Measurements from ENCODE around the gene ABCD2.
"Not testable (repeated sequence)": the region's sequence is repeated elsewhere in the genome, so short reads cannot be mapped to it uniquely, and the experiment has no call there.

Gene ABCD2

DNA sequence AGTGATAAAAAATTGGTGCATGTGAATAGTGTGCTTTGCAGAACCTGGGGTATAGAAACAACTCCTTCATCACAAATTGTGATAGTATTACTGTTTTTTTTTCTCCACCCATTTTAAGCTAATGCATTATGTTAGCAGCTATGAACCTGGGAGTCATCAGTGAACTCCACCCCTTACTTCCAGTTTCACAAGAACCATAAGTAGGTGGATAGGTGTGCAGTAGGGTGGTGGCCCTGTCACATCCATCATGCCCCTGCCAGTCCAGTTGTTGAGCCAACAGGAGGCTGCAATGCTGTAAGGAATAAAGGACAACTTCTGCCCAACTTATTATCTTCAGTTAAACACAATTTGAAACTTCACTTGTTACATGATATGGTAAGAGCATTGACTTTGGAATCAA, 85.7 kb downstream of the ABCD2 start:
- DNase-seq (ENCODE audit: low read depth), result no peak

DNA sequence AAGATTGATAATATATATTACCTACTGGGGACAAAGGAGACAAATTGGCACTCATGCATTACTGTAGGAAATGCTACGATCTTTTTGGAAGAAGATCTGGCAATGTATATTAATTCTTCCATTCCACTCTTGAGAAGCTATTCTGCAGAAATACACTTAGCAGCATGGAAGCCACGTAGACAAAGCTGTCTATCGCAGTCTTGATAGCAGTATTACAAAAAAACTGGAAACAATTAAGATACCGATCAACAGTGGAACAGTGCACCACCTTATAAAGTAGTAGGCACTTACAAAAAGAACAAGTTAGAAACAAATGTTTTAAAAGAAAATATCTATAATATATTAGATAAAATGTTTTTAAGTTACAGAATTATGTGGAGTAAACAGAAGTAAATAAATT, 87.2 kb downstream of the ABCD2 start:
- no peak for DNase-seq (ENCODE audit: low read depth)

DNA sequence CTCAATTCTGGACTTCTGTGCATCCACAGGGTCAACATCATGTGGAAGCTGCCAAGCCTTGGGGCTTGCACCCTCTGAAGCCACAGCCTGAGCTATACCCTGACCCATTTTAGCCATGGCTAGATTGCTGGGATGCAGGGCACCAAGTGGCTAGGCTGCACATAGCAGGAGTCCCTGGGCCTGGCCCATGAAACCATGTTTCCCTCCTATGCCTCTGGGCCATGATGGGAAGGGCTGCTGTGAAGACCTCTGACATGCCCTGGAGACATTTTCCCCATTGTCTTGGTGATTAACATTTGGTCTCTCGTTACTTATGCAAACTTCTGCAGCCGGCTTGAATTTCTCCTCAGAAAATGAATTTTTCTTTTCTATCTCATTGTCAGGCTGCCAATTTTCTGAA, 92.6 kb downstream of the ABCD2 start:
- no peak for DNase-seq (ENCODE audit: low read depth)

DNA sequence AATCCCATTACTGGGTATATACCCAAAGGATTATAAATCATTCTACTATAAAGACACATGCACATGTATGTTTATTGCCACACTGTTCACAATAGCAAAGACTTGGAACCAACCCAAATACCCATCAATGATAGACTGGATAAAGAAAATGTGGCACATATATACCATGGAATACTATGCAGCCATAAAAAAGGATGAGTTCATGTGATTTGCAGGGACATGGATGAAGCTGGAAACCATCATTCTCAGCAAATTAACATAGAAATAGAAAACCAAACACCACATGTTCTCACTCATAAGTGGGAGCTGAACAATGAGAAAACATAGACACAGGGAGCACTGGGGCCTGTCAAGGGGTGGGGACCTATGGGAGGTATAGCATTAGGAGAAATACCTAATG, 97.4 kb downstream of the ABCD2 start:
- not testable (repeated sequence) for DNase-seq (ENCODE audit: low read depth)

DNA sequence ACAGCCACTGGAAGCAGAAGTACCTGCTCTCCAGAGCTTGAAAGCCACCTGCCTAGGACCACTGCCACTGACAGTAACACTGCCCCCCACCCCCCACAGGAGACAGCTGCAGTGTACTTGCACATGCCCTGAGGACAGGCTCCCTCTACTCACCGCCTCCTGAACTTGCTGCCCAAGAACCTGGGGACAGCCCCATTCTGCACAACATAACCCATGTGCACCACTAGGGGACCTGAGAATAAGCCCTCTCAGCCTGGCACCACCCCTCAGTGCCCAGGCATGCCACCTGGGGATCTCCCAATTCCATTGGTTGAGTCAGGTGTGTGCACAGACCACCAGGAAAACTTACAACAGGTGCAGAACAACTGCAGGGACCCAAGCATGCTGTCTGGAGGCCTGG, 109.6 kb downstream of the ABCD2 start:
- DNase-seq (ENCODE audit: low read depth), result no peak

DNA sequence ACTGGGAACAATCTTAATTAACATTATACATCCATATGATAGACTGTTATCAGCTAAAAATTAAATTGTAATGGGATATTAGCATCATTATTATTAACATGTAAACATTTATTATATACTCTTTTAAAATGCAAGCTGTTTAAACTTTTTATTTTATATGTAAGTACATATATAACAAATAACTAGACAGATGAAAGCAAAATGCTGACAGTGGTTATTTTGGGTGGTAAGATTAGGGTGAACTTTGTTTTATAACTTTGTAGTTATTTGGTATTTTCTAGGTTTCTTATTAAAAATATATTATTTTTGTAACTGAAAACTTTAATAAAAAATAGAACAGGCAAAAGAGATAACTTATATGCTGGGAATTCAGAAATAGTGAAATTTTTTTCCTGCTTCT, 114.0 kb downstream of the ABCD2 start:
- no peak for DNase-seq (ENCODE audit: low read depth)

DNA sequence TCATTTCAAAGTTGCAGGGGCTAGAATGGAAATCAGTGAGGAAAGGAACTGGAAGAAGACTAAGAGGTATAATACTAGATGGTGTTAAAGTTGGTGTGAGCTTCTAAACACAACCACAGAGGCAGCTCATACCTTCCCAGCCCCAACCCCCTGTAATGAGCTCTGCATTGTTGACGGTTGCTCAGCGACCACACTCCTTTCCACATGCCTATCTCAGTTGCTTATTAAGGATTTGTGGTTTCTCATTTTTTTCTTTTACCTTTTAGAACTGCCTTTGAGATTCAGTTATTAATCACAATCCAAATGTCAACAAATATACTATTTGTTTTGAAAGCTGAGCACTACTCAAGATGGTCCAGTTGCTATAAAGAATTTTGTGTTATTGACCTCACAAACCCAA, 114.6 kb downstream of the ABCD2 start:
- DNase-seq (ENCODE audit: low read depth), result no peak

DNA sequence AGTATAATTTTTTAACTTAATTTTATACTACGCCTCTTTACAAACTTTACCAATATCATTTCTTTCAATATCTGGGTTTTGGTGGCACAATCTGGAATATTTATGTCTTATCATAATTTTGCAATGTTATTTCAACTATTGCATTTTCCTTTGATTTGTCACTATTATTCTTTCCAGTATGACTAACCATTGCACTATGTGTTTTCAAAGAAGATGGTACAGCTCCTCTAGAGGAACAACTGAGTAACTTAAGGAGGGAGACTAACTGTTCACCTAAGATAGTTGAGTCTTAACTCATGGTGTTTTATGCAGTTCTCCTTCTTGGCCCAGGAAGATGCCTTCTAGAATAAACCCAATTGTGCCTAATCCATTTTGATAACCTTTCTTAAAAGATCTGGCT, 116.2 kb downstream of the ABCD2 start:
- DNase-seq (ENCODE audit: low read depth), result no peak

DNA sequence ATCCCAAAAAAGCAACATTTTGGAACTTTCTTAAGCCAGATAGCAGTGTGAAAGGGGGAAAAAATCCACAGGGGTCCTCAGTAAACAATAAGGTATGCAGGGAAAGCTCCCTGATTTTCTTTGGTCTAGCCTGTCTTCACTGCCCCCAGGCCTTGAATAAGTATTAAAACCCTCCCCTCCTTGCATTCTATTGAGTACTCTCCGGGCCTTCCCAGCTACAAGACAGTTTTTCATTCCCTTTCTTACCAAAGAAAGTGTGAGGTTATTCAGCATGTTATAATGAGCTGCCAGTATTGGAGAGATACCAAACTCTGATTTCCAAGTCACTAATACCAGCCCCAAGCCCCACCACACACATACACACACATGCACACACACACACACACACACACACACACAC, 116.9 kb downstream of the ABCD2 start:
- no peak for DNase-seq (ENCODE audit: low read depth)

All from activated T-cell treated with anti-CD3 and anti-CD28 coated beads for 24 hours (primary cell).